Stomach (tissue), 4 donors: ENCODE data around the gene SYNPO.

ENCODE experiments used
- CTCF ChIP-seq, 7 experiments: fragments of 450-650 bp in 4 of 7; fragments of 200-600 bp in 3 of 7; sonication (generic) in 3 of 7; IDR thresholded peaks; one replicate each; pipeline ENCODE4 v1.5.1; 2016 to 2019; ENCODE audit warnings: antibody characterized with exemption in 7 of 7, control low read depth in 2 of 7, mild to moderate bottlenecking in 1 of 7
- EP300 ChIP-seq: sonication (generic); formaldehyde crosslinking; IDR thresholded peaks from one replicate; pipeline ENCODE4 v1.6.1; 2017; ENCODE audit warnings: antibody characterized with exemption
- POLR2A ChIP-seq, 4 donors: fragments of 450-650 bp; IDR thresholded peaks; one replicate each; pipeline ENCODE4 v1.6.1; 2016; ENCODE audit warnings: antibody characterized with exemption in 4 of 4, control low read depth in 2 of 4, mild to moderate bottlenecking in 1 of 4, moderate library complexity in 1 of 4
- POLR2AphosphoS5 ChIP-seq, 3 donors: sonication (generic); formaldehyde crosslinking; IDR thresholded peaks; one replicate each; pipeline ENCODE4 v1.6.1; 2016; ENCODE audit warnings: antibody characterized with exemption in 3 of 3

DNA sequence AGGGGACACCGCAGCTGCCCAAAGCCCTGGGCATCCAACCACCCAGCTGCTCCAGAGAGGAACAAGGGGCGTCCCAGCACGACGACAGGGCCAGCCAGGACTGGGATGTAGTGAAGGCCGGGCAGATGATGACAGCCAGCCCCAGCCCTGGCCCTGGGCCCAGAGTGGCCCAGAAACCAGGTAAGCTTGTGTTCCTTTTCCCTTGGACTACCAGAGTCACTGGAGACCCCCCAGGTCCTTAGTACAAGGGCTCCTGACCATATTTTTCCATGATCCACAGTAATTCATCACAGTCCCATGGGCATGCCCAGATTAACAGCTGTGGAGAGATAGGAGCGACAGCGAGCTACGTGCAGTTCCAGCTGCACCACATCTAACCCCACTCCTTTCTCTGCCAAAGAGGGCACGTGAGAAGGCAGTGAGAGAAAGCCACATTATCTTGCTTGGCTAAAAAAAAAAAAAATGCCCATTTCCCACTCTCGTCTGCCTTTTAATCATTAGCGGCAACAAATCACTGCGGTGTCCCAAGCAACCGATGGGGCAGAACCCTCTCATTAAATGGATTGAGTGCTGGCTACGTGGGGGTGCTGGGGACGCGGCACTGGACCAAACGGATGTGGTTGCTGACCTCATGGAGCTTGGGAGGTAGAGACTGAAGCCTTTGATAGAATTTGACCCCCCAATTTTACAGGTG lies 21.7 kb upstream of the SYNPO start:
- TF ChIP-seq CTCF (IDR thresholded peaks at IDR 0.05), result no peak
- TF ChIP-seq POLR2A (IDR thresholded peaks at IDR 0.05), result no peak
- TF ChIP-seq POLR2AphosphoS5 (IDR thresholded peaks at IDR 0.05), result no peak
- TF ChIP-seq EP300, result no peak
